ENCODE data around the gene APBB1IP.

APBB1IP gene

DNA sequence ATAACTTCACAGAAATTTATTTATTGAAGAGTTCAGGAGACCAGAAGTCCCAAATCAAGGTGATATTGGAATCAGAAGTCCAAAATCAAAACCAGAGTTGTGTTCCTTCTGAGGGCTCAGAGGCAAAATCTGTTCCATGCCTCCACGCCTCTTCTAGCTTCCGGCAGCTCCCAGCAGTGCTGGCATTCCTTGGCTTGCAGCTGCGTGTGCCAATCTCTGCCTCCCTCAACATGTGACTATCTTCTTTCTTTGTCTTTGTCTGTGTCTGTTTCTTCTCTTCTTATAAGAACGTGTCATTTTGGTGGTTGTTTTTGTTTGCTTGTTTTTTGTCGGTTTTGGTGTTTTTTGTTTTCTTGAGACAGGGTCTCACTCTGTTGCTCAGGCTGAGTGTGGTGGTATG lies 116.1 kb downstream of the APBB1IP start:
- TF ChIP-seq, protein P1, sequence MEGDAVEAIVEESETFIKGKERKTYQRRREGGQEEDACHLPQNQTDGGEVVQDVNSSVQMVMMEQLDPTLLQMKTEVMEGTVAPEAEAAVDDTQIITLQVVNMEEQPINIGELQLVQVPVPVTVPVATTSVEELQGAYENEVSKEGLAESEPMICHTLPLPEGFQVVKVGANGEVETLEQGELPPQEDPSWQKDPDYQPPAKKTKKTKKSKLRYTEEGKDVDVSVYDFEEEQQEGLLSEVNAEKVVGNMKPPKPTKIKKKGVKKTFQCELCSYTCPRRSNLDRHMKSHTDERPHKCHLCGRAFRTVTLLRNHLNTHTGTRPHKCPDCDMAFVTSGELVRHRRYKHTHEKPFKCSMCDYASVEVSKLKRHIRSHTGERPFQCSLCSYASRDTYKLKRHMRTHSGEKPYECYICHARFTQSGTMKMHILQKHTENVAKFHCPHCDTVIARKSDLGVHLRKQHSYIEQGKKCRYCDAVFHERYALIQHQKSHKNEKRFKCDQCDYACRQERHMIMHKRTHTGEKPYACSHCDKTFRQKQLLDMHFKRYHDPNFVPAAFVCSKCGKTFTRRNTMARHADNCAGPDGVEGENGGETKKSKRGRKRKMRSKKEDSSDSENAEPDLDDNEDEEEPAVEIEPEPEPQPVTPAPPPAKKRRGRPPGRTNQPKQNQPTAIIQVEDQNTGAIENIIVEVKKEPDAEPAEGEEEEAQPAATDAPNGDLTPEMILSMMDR (IDR thresholded peaks at IDR 0.05; ENCODE audit: low read depth, low read length) = no peak
- TF ChIP-seq, protein P2, sequence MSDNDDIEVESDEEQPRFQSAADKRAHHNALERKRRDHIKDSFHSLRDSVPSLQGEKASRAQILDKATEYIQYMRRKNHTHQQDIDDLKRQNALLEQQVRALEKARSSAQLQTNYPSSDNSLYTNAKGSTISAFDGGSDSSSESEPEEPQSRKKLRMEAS (IDR thresholded peaks at IDR 0.05; ENCODE audit: low read depth, low read length) = no peak
- TF ChIP-seq POLR2A (IDR thresholded peaks at IDR 0.05; ENCODE audit: extremely low read depth, insufficient read length) (no peak), MYC (IDR thresholded peaks at IDR 0.05; ENCODE audit: low read depth, low read length) (no peak)
- H3K4me3 ChIP-seq (ENCODE audit: low read depth, low read length) = no peak overlapping the region
- DNase-seq (ENCODE audit: low read depth) = no peak

DNA sequence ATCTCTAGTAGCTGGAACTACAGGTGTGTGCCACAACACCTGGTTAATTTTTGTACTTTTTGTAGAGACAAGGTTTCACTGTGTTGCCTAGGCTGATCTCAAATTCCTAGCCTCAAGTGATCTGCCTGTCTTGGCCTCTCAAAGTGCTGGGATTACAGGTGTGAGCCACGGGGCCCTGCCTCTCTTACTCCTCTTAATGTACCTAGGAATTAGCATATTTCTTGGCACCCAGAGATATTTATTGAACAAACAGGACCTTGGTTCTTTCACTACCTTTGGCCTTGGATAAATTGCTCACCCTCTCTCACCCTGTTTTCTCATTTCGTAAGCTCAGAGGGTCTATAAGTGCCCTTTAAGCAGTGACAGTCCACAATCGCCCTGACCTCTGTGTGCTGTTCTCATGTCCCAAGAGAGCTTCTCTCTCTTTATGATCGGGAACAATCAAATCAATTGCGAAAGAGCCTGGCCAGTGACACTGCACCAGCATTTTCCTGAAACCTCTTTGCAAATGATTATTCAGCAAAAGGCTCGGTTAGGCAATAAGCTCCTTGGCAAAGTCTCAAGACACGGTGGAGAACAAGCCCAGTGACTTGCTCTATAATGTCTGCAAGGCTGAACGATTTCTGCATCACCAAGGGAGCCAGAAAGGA lies 117.7 kb downstream of the APBB1IP start:
- no peak overlapping the region for H3K4me3 ChIP-seq (ENCODE audit: low read depth, low read length)
- TF ChIP-seq, protein P2 (IDR thresholded peaks at IDR 0.05; ENCODE audit: low read depth, low read length) = no peak
- TF ChIP-seq, protein P1 (IDR thresholded peaks at IDR 0.05; ENCODE audit: low read depth, low read length) = no peak
- TF ChIP-seq MYC (IDR thresholded peaks at IDR 0.05; ENCODE audit: low read depth, low read length) = no peak
- no peak for TF ChIP-seq POLR2A (IDR thresholded peaks at IDR 0.05; ENCODE audit: extremely low read depth, insufficient read length)
- DNase-seq (ENCODE audit: low read depth) = peak; percentile 79

DNA sequence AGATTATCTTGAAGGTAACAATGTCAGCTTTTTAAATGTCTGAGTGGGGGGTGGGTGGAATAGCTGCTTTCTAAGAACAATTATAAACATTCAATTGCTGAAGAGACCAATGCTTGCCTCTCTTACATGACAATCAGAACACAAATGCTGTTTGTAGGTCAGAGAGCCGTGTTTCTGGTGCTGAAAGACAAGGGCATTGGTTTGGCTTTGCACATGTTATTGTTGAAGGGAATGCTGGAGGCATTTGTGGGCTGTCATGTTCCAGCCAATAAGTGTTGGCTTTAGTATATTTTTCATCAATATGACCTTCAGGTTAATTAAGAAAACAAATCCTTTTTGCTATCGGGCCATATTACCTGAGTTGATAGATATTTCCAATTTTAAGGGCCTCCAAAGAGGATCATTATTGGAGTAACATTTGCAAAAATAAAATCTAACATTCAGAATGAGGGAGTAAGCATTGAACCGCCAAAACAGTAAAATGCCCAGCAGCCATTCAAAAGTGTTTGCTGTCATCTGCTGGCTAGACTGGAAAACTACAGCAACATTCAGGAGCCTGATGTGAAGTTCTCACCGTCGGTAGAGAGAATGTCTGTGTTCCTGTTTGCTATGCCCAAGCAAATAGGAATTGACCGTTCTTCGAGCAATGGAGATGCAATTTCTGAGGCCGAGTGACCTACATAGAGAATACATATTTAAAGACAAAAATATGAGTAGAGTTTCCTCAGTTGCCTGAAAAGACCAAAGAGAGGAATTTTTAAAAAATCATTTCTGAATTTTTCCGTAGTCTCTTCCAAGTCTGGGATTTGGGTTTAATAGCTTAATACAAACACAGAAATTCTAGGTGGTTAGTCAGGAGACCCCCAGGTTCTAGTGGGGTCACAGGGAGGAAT lies 118.9 kb downstream of the APBB1IP start:
- TF ChIP-seq, protein P2 (IDR thresholded peaks at IDR 0.05; ENCODE audit: low read depth, low read length) = no peak
- TF ChIP-seq, protein P1 (IDR thresholded peaks at IDR 0.05; ENCODE audit: low read depth, low read length) = peak; percentile 64
- H3K4me3 ChIP-seq (ENCODE audit: low read depth, low read length) = no peak overlapping the region
- peak; percentile 52 for DNase-seq (ENCODE audit: low read depth)

DNA sequence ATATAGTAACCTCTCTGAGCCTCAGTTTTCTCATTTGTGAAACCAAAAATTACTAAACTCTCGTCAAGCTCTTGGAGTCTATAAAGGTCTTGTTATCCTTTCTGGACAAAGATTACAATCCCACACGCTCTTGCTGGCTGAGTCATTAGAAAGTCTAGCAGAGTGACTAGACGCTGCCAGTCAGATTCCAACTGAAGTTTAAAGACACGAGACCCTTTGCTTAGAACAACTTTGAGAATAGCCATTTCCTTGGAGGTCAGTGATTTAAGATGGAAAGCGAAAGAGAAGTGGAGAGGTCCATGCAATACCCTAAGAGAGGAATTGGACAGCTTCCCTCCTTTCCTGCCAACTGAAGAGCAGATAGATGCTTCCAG lies 119.5 kb downstream of the APBB1IP start:
- TF ChIP-seq POLR2A (IDR thresholded peaks at IDR 0.05; ENCODE audit: extremely low read depth, insufficient read length) (no peak), MYC (IDR thresholded peaks at IDR 0.05; ENCODE audit: low read depth, low read length) (no peak)
- TF ChIP-seq, protein P2 (IDR thresholded peaks at IDR 0.05; ENCODE audit: low read depth, low read length) = no peak
- TF ChIP-seq, protein P1 (IDR thresholded peaks at IDR 0.05; ENCODE audit: low read depth, low read length) = no peak
- H3K4me3 ChIP-seq (ENCODE audit: low read depth, low read length) = no peak overlapping the region

DNA sequence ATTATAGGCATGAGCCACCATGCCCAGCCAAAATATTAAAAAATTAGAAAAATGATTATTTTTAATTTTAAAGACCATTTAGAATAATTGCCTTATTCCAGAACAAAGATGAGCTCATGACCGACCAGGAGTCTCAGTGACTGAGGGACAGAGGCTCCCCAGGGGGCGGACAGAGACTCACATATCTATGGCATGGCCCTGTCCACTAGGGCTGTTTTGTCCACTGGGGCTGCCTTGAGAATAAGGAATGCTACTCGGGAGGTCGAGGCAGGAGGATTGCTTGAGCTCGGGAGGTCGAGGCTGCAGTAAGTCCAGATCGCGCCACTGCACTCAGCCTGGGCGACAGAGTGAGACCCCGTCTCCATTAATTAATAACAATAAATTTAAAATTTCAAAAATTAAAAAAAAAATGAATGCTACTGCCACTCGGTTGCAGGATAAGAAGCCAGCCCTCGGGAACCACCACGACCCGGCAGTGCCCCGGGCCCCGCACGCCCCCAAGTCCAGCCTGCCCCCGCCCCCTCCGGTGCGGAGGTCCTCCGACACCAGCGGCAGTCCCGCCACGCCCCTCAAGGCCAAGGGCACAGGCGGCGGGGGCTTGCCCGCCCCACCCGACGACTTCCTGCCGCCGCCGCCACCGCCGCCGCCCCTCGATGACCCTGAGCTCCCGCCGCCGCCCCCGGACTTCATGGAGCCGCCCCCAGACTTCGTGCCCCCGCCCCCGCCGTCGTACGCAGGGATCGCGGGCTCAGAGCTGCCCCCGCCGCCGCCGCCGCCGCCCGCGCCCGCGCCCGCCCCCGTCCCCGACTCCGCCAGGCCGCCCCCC lies 128.6 kb downstream of the APBB1IP start:
- TF ChIP-seq MYC (IDR thresholded peaks at IDR 0.05; ENCODE audit: low read depth, low read length) (no peak), POLR2A (IDR thresholded peaks at IDR 0.05; ENCODE audit: extremely low read depth, insufficient read length) (no peak)
- TF ChIP-seq, protein P1 (IDR thresholded peaks at IDR 0.05; ENCODE audit: low read depth, low read length) = no peak
- TF ChIP-seq, protein P2 (IDR thresholded peaks at IDR 0.05; ENCODE audit: low read depth, low read length) = no peak
- H3K4me3 ChIP-seq (ENCODE audit: low read depth, low read length) = no peak overlapping the region
- DNase-seq (ENCODE audit: low read depth) = no peak

More for the DNA sequence above, 119.5 kb downstream of the APBB1IP start:
- no peak for DNase-seq (ENCODE audit: low read depth)
